Measurements from ENCODE around the gene CORO2B.
"Not testable (repeated sequence)": the region's sequence is repeated elsewhere in the genome, so short reads cannot be mapped to it uniquely, and the experiment has no call there.

CORO2B gene

DNA sequence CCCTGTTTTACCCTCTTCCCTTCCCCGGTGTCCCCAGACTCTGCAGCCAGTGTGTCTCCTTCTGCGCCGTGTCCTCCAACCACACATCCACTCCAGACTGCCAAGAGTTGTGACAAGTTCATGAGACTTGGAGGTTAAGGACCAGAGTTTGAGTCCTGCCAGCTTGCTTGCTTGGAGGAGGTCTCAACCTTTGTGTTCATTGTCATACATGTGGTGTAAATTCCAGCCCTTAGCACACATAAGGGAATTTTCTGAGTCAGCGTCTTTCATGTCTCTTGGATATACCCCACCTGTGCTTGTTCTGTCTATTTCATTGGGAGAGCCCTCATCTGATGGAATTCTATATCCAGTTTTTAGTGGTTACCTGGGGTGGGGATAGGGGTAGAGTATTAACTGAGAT is 13.3 kb downstream of the CORO2B start:
- DNase-seq (ENCODE audit: low read depth): no peak

DNA sequence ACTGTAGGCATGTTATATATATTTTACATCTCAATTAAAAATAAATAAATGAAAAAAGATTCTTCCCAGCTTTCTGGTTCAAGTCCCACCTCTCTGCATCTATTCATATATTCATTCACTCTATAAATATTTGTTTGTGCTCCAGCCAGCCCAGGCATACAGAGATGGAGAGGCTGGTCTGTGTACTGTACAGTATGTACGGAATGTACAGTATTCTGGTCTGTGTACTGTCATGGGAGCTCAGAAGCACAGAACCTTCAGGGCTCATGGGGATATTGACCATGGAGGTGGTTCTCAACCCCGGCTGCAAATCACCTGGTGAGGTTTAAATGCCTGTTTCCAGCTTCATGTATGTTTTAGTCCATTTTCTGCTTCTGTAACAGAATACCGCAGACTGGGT is 13.8 kb downstream of the CORO2B start:
- no peak for DNase-seq (ENCODE audit: low read depth)

DNA sequence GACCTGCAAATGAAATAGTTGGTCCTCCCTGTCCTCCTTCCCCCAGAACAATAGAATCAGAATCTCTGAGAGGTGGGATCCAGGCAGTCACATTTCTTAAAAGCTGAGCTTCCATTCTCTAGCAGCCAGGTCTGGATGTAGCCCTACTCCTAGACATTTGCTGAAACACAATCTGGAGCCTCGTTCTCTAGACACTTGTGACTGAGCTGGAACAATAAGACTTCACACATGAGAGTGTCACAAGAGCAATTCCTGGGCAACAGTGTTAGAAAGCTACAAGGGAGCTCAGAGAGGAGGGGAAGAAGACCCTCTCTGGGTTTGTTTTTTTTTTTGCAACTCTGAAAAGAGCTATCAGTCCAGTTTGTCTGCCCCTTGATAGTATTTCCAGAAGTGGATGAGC is 14.5 kb downstream of the CORO2B start:
- DNase-seq (ENCODE audit: low read depth): no peak

DNA sequence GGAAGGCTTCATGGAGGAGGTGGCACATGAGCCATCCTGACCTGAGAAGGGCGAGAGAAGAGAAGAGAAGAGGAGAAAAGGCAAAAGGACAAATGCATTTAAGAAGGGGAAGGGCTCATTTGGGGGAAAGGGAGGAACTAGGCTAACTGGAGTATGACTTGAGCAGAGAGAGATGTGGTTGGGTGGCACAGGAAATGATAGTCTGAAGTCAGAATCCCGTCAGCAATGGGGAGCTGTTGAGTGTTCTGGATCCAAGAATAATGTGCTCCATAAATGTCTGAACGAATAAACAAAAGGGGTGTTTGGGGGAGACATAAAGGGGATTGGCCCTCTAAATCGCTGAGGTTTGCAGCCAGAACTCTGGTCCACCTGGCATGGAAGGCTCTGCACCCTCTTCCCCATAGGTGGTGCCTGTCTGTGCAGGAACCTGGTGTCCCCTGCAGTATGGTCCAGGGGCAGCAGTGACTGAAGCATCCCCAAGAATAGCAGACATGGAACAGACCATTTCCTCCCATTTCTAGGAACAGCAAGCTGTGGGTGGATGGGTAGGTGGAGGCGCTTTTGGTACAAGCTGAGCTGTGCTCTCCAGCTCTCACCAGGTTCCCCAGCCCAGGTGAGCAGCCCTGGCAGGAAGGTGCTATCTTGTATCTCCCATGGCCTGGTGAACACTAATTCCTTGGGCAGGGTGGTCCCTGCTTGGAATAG is 15.2 kb downstream of the CORO2B start:
- no peak for DNase-seq (ENCODE audit: low read depth)

DNA sequence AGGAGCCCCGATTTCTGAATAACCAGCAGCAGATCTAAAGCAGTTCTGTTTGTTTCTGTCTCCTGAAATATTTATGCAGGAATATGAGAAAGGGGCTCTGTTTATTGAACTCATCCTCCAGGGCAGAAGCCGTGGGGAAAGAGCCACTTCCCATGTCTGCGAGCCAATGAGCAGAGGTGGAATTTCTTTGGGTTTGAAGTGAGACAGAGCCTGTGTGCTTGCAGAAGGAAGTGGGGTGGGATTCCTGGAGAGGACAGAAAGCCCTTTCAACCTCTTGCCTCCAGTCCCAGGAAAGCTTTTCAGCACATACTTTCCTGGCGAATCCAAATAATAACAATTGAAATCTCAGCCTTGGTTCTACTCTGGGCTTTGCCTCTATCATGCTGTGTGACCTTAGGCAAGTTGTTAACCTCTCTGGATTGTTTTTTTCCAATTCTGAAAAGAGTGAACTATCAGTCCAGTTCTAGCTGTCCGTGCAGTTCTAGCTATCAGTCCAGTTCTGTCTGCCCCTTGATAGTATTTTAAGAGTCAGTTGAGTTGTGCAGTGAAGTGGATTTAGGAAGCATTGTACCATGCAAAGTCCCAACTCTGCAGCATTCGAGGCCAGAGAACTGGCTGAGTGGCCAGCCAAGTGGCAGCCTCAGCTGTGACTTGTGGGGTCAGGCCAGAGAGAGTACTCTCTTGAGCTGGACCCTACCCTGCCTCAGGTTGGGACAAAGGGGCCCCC is 15.9 kb downstream of the CORO2B start:
- no peak for DNase-seq (ENCODE audit: low read depth)

DNA sequence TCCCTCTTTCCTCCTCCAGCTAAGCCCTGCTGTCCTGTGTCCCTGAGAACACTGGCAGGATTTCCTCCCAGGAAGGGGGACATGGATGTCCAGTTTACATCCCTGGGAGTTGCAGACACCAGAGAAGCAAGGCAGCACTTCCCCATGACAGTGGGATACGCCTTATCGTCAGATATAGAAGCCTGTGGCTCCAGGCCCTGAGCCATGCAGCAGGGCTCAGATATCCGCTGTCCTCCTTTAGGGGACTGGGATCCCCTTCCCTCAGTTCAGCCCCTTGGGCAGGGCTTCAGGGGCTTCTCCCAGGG is 16.4 kb downstream of the CORO2B start:
- no peak for DNase-seq (ENCODE audit: low read depth)

DNA sequence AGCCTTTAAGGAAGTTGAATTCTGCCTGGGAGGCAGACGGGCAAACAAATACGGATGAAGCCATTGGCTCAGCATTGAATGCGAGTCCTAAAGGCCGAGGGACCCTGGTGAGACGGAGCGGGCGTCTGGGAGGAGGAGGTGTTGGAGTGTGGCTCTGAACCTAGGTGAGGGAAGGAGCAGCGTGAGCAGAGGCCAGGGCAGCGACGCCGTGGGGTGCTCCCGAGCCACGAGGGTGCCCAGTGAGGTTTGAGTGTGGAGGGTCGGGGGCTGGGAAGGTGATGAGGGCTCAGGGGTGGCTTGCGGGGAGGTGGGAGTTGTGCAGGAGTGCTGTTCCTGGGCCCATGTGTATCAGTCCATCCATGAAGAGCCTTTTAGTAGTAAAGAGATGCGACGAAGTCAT is 17.0 kb downstream of the CORO2B start:
- DNase-seq (ENCODE audit: low read depth): no peak

DNA sequence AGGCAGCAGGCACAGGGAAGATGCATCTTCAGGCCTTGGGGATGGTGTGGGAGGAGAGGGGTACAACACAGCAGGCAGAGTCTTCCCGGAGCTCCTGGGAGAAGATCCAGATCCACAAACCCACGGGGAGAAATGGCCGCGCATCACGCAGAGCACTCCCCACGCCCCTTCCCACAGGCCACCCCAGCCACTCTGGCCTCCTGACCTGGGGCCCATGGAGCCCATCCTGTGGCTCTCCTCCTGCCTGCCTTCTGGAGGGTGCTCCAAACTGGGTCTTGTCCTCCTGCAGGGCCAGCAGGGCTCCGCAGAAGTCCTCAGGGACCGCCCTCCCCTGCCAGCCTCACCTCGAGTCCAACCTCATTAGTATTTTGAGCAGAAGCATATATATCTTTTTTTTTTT is 17.9 kb downstream of the CORO2B start:
- no peak for DNase-seq (ENCODE audit: low read depth)

DNA sequence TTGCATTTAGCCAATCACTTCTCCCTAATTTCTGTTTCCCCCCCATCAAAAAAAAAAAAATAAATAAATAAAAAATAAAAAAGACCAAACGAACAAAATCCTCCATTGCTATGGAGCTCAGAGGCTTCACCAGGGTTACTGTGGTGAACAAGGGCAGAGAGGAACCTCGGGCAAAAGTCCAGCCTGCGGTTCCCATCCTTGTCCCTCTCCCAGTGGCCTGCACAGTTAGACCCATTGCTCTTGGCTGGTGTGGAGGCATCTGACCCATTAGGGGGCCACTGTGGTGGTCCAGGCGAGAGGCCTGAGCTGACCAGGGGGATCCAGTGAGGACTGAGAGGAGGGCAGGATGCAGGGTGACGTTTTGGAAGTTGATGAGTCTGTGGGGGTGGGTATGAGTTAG is 18.8 kb downstream of the CORO2B start:
- DNase-seq (ENCODE audit: low read depth): no peak

DNA sequence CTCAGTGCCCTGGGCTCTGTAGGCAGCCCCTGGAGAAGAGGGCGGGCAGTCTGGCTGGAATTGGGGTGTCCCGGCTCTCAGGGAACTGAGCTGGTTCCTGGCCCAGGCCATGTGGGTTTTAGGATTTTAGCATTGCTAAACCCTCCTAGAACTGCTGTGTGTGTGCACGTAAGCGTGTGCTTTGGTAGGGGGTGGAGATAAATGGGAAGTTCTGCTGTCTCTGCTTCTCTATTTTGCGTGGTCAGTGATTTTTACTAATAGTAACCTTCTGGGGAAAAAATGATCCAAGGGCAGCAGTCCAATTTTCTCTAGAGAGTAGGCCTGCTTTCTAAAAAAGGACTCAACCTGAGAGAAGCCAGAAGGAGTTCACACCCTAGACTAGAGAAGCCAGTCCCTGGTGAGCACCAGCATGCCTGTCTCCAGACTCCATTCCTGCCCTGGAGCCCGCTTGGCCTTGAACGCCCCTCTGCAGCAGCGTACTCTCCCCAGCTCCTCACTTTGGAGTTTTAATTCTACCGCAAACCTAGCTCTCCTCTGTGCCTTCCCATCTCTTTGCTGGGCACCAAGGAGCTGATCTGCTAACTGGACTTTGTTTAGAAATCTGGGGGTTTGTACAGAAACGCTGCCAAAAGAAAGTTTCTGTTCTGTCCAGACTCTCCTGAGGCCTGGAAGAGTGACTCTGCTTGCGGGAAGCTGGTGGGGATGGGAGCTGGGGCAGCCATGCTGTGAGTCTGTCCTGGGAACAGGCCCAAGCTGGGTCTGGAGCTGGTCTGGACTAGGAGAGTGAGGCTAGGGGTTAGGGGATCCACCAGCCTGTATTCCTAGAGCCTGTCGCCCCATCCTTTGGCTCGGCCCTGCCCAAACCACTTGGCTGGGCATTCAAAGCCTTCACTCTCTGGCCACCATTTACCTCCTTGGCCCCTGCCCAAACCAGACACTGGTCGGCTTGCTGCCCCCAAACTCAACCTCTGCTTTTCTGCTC is 19.7 kb downstream of the CORO2B start:
- DNase-seq (ENCODE audit: low read depth): no peak

DNA sequence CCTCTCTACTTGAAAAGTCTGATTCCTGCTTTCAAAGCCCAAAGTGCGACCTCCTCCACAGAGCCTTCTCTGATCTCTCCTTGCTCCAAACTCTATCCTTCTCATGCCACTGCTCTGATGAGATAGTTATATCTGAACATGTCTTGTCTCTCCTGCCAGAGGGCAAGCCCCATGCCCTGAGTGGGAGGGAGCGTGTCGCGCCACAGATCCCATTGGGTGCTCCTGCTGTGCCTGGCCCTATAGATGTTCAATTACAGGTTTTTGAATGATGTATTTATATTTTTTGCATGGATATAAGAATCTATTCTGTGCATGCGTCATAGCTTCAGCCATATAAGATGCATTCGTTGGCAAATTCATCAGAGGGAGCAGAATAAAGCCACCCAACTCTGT is 20.4 kb downstream of the CORO2B start:
- no peak for DNase-seq (ENCODE audit: low read depth)

DNA sequence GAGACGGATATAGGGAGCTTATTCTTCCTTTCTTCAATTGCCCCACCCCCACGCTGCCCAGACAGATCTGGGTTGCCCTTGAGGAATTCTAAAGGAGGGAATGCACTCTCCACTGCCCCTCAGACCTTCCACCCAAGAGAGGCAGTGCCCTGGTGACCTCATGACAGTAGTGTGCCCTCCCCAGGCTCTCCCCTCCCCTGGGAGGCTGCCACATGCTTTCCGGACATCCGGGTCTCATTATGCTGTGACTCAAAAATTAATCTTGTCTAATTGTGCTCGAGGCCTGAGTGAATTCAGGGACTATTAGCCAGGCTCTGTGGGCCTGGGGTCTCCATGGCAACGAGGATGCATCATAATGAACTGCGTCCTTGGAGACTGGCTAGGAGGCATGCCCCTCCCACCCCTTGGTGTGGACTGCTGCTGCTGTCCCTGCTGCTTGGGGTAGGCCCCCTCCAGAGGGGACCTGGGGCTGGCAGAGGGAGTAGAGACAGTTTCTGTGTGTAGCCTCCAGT is 20.8 kb downstream of the CORO2B start:
- DNase-seq (ENCODE audit: low read depth): no peak

DNA sequence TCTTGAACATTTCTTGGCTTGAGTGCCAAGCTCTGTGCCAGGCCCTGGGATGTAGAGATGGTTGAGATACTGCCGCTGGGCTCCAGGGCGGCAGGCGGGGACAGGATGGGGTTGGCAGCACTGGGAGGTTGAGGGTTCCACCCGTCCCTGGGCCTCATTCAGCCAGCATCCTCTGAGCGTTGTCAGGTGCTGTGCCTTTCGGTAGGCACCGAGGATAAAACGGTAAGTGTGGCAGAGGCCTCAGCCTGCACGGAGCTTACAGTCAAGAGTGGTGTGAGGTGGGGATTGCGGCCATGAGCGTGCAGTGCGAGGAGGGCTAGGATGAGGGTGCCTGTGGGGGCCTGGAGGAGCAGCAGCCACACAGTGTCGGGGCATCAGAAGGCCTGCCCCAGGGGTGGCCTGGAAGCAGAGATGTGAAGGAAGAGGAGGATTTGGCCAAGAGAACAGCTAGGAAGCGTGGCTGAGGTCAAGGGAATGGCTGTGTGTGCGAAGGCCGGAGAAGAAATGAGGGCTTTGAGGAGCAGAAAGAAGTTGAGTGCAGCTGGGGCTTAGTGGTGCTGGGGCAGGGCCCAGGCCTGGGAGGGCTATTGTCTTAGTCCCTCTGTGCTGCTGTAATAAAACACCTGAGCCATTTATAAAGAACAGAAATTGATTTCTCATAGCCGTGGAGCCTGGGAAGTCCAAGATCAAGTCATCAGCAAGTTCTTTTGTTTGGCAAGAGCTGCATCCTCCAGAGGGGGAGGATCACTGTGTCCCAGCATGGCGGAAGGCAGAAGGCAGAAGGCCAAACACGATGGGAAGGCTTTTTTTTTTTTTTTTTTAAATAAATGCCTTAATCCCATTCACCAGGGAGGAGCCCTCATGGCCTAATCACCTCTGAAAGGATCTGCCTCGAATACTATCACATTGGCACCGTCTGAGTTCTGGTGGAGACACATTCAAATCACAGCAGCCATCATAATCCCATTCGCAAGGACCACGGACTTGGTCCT is 22.7 kb downstream of the CORO2B start:
- no peak for DNase-seq (ENCODE audit: low read depth)

DNA sequence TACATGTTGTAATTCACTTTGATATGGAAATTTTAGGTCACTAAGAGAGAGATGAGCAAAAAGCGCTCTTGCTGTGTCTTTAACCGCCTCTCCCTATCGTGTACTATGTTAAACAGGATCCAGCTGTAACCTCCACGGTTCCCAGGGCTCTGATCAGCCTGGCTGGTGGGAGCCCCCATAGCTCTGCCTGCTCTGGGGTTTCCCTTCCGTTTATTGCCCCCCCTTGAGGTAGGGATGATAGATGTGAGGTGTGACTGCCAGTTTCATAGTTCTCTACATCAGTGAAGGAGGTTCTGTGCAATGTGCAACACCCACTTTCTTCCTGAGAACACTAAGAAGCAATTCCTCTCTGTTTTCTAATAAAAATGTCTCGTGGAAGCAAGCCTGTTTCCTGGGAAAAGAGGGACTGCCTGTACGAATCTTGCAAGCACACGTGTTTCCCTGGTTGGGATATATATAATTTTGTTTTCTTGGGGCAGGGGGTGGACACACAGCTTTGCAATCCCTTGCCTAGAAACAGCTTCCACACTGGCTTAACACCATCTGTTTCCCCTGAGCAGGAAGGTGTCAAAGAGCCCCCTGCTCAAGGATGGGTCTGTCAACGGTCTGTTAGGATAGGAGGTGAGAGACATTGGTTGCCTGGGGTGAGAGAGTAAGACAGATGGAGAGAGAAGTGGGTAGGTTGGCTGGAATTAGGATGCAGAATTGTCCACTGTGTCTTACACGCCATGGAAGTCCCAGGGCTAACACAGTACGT is 23.8 kb downstream of the CORO2B start:
- no peak for DNase-seq (ENCODE audit: low read depth)

DNA sequence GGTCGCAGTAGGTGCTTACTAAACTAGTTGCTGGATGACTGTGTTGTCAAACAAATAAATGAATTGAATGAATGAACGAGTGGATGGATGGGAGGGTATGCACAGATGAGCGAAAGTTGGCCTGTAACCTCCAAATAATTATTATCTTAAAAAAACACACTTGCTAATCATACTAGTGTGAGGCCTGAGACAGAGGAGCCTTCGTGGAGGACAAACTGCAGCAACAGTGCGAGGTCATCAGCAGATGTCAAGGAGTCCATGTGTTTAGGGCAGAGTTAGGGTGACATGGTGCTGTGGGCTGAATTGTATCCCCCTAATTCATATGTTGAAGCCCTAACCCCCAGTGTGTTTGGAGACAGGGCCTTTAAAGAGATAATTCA is 24.4 kb downstream of the CORO2B start:
- DNase-seq (ENCODE audit: low read depth): no peak

DNA sequence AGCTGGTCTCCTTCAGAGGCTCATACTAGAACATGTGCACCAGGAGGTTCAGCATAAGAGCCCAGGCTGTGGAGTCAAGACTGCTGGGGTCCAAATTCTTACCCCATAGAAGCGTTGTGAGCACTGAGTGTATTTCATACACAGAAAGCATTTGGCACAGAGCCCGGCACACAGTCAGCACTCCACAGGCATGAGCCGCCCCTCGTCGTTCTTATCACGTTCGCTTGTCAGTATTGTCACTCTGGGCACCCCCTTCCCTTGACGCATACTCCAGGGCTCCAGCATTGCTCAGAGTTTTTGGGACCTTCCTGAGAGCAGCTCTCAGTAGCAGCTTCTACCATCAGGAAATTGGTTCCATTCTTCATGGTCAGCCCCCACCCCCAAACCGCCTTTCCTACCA is 25.2 kb downstream of the CORO2B start:
- DNase-seq (ENCODE audit: low read depth): no peak

DNA sequence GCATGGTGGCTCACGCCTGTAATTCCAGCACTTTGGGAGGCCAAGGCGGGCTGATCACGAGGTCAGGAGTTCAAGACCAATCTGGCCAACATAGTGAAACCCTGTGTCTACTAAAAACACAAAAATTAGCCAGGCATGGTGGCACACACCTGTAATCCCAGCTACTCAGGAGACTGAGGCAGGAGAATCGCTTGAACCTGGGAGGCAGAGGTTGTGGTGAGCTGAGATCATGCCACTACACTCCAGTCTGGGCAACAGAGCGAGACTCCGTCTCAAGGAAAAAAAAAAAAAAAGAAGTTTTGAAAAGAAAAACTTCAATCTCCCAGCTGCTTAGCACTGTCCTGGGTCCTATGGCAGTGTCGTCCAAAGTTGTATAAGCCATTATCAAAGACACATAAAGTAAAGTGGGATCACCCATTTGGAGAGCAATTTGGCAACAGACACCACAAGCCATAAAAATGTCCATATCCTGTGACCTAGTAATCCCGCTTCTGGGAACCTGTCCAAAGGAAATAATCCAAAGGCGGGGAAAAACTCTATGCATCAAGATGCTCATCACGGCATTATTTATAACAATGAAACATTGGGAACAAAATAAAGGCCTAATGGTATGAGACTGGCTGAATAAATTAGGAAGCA is 26.2 kb downstream of the CORO2B start:
- DNase-seq (ENCODE audit: low read depth): not testable (repeated sequence)

DNA sequence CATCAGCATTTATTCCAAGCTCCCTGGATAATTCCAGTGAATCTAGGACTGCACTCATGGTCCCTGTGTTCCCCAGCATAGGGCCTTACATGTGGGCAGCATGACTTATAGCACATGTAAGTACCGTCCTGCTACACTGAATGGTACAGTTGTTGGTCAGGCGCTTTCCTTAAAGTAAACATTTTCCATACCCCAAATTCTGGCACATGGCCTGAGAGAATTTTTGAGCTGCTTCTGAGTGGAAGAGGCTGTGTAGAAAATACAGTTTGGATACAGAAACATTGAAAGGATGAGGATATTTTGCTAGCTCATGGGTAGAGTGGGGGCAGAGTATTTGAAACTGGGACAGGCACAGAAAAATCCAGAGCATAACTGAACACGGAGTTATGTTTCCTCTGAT is 27.6 kb downstream of the CORO2B start:
- no peak for DNase-seq (ENCODE audit: low read depth)

DNA sequence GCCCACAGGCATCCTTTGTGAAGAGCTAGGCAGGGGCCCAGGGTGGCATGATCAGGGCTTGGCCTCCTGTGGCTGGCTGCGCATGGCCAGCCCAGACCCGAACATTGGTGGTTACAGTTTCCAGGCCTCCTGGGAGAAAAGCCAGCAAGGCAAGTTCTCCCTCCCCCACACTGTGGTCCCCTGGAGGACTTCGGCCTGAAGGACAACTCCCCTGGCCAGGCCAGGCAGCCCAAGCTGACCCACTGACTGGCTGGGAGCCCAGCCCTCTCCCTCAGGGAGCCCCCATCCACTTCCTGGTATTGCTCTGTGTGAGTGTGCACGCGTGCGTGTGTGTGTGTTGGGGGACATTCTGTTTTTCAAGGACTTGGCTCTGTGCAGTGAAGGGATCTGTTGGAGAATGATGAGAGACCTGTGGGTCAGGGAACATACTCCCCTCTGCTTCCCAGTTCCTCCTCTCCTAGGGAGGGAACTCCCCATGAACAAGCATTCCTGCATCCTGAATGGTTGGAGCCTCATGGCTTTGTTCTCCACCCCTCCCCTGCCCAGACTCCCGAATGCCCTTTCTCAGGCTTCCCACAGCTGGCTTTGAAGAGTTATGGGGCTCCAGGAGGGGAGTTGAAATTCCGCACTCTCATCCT is 29.5 kb downstream of the CORO2B start:
- no peak for DNase-seq (ENCODE audit: low read depth)

DNA sequence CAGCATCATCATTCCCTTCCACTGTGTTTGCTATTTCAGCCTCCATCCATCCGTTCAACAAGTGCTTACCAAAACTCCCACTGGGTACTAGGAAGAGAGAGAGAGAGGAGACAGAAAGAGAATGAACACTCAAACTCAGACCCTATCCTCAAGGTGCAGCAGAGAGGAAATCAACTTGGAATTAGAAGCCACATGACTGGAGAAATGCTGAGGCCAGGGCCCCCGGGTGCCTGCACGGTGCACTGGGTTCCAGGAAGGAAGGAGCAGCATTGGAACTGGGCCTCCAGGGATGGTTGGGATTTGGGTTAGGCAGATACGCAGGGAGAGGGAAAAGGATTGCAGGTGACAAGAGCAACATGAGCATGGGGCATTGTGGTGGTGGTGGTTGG is 30.0 kb downstream of the CORO2B start:
- no peak for DNase-seq (ENCODE audit: low read depth)
